ENCODE data around the gene DMBT1. TPM values are rescaled to one million over a fixed set of nuclear protein-coding genes. Genes with fewer than 3 reads are reported as not detected.

The DMBT1 gene
- total RNA-seq, 6 experiments from 2014 or later, result 0.06 to 0.20 TPM; not detected in 4

DNA sequence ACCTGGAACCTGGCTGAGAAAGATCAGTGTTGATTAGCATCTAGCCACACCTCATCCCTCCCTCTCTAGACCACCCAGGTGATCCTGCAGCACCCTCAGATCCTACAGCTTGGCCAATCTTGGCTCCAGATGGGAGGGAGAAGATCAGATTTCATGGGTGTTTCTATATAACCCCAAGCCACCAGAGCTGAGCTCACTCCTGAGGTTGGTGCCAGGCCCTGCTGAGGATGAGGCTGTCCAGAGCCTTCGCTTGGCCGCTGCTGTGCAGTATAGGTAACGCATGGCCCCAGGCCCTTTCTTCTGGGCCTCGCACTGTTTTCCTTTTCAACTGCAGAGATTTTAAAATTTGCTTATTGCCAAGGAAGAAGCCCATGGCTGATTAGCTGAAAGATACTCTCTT lies 112.1 kb downstream of the DMBT1 start:
- no peaks in the 10 kb centered on the region for H3K4me1 ChIP-seq
- H3K27me3 ChIP-seq, result no peaks in the 10 kb centered on the region
- H3K36me3 ChIP-seq, result no peaks in the 10 kb centered on the region
- H3K4me3 ChIP-seq, result no peak overlapping the region
- no peak for TF ChIP-seq POLR2A (IDR thresholded peaks at IDR 0.05)
- TF ChIP-seq, protein P1, sequence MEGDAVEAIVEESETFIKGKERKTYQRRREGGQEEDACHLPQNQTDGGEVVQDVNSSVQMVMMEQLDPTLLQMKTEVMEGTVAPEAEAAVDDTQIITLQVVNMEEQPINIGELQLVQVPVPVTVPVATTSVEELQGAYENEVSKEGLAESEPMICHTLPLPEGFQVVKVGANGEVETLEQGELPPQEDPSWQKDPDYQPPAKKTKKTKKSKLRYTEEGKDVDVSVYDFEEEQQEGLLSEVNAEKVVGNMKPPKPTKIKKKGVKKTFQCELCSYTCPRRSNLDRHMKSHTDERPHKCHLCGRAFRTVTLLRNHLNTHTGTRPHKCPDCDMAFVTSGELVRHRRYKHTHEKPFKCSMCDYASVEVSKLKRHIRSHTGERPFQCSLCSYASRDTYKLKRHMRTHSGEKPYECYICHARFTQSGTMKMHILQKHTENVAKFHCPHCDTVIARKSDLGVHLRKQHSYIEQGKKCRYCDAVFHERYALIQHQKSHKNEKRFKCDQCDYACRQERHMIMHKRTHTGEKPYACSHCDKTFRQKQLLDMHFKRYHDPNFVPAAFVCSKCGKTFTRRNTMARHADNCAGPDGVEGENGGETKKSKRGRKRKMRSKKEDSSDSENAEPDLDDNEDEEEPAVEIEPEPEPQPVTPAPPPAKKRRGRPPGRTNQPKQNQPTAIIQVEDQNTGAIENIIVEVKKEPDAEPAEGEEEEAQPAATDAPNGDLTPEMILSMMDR (IDR thresholded peaks at IDR 0.05), result no peak
- no peak overlapping the region for H3K27ac ChIP-seq
- intact Hi-C loops (cut with DNase I), result no loop called here
- ATAC-seq (no peak), DNase-seq (no peak)
- no peaks in the 10 kb centered on the region for H3K9me3 ChIP-seq
- 92% methylated on average over 2 of the region's 4 CpGs for WGBS (ENCODE audit: insufficient coverage, low coverage, low lambda C conversion rate, missing lambda C conversion rate)

DNA sequence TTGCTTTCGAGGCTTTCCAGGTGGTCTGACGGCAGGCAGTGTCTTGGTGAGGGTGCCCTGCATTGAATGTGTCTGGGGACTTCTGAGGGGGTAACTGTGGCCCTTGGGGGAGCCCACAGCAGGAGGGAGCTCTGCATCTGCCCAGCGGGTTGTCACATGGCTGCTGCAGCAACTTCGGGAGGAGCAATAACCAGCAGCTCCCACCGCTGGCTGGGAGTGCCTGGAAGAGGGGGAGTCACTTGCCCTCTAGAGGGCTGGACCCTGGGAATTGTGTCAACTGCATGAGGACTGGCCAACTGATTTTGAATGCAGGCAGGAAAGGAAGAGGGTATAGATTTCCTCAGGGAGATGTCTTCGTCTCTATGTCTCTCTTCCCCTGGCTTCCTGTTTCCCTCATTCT lies 112.7 kb downstream of the DMBT1 start:
- no peak for TF ChIP-seq POLR2A (IDR thresholded peaks at IDR 0.05)
- TF ChIP-seq, protein P1 (IDR thresholded peaks at IDR 0.05), result no peak
- WGBS (ENCODE audit: insufficient coverage, low coverage, low lambda C conversion rate, missing lambda C conversion rate), result 48% methylated on average over 4 of the region's 6 CpGs
- no peaks in the 10 kb centered on the region for H3K4me1 ChIP-seq
- no peak overlapping the region for H3K27ac ChIP-seq
- ATAC-seq (no peak), DNase-seq (no peak)
- H3K9me3 ChIP-seq, result no peaks in the 10 kb centered on the region
- H3K36me3 ChIP-seq, result no peaks in the 10 kb centered on the region
- intact Hi-C loops (cut with DNase I), result no loop called here
- no peak overlapping the region for H3K4me3 ChIP-seq
- H3K27me3 ChIP-seq, result no peaks in the 10 kb centered on the region

DNA sequence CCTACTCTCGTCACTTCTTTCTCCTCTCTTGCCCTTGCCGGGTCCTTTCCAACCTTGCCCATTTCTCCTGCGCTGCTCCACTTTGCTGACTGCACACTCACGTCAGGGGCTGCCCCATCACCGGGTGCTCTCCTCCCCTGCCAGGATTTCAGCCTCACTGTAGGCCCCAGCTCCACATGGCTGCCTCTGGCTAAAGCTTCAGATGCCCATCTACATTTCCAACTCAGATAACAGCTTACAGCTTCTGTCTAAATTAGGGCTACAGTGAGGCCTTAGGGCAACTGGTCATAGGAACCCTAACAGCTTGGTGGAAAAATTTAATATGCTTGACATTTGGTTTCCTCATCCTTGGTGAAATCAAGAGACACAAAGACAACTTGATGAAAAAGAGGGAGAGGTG lies 113.2 kb downstream of the DMBT1 start:
- Histone ChIP-seq H3K4me1 (no peaks in the 10 kb centered on the region), H3K27me3 (no peaks in the 10 kb centered on the region), H3K36me3 (no peaks in the 10 kb centered on the region), H3K9me3 (no peaks in the 10 kb centered on the region), H3K4me3 (no peak overlapping the region), H3K27ac (no peak overlapping the region)
- ATAC-seq (no peak), DNase-seq (no peak)
- intact Hi-C loops (cut with DNase I), result no loop called here
- TF ChIP-seq, protein P1 (IDR thresholded peaks at IDR 0.05), result no peak
- TF ChIP-seq POLR2A (IDR thresholded peaks at IDR 0.05), result no peak
- WGBS (ENCODE audit: insufficient coverage, low coverage, low lambda C conversion rate, missing lambda C conversion rate), result 53% methylated on average over 4 of the region's 5 CpGs

DNA sequence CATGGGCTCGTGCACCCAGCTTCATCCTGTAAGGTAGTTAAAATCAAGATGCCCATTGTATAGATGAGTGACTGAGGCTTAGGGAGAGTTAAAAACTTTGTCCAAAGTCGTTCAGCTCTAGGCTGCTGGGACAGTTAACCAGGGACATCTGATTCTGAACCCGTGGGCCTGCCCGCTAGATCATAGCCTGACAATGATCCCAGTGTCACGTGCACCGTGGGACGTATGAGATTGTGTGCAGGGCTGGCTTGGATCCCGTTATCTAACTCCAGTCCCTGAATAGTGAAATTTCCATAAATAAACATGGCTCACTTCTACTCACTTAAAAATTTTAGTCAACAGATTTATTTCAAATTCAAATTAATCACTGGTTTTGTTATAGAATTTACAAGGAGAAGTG lies 114.2 kb downstream of the DMBT1 start:
- Histone ChIP-seq H3K9me3 (no peaks in the 10 kb centered on the region), H3K27me3 (no peaks in the 10 kb centered on the region), H3K36me3 (no peaks in the 10 kb centered on the region), H3K4me3 (no peak overlapping the region), H3K4me1 (no peaks in the 10 kb centered on the region), H3K27ac (no peak overlapping the region)
- no peak for ATAC-seq
- DNase-seq, result no peak
- TF ChIP-seq, protein P1 (IDR thresholded peaks at IDR 0.05), result no peak
- no peak for TF ChIP-seq POLR2A (IDR thresholded peaks at IDR 0.05)
- intact Hi-C loops (cut with DNase I), result no loop called here
- WGBS (ENCODE audit: insufficient coverage, low coverage, low lambda C conversion rate, missing lambda C conversion rate), result 42% methylated on average over 6 of the region's 8 CpGs

DNA sequence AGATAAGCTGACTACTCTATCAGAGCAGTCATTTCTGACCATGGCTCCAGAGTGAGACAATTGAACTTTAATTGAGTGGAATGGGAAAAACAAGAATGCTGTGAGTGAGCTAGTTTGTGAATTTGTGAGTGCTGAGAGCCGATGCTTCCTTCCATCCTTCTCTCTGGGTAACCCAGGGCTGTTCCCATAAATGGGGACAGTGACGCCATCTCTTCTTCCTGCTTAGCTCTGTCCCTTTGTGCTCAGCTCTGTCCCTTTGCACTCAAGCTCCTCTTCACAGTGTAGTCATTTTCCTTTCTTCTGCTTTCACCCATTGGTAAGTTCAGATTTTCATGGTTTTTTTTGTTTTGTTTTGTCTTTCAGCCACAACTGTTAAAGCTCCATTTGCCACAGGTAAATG lies 114.7 kb downstream of the DMBT1 start:
- Histone ChIP-seq H3K4me3 (no peak overlapping the region), H3K27ac (peak overlapping the region in 1 of 3 donors; percentile 33), H3K4me1 (no peaks in the 10 kb centered on the region), H3K9me3 (no peaks in the 10 kb centered on the region), H3K27me3 (no peaks in the 10 kb centered on the region), H3K36me3 (no peaks in the 10 kb centered on the region)
- WGBS (ENCODE audit: insufficient coverage, low coverage, low lambda C conversion rate, missing lambda C conversion rate), result 80% methylated on average over 2 of the region's 2 CpGs
- DNase-seq, result no peak
- no peak for ATAC-seq
- intact Hi-C loops (cut with DNase I), result no loop called here
- TF ChIP-seq POLR2A (IDR thresholded peaks at IDR 0.05), result no peak
- TF ChIP-seq, protein P1 (IDR thresholded peaks at IDR 0.05), result no peak

All from right lobe of liver (tissue), 6 donors.